K562 (cell line): ENCODE data around the gene ZNF689. TPM values are rescaled to one million over a fixed set of nuclear protein-coding genes. Genes with fewer than 3 reads are reported as not detected.

ENCODE experiments used
- ATF7 ChIP-seq: fragments of 450-650 bp; IDR thresholded peaks from 2 replicates; pipeline ENCODE4 v1.7.1; 2014; ENCODE audit warnings: mild to moderate bottlenecking, moderate library complexity
- ERF ChIP-seq: fragments of 450-650 bp; formaldehyde crosslinking; IDR thresholded peaks from 2 replicates; pipeline ENCODE4 v1.4.0; 2020; ENCODE audit warnings: mild to moderate bottlenecking, mixed read lengths
- ETV6 ChIP-seq, 3 experiments: fragments of 150-350 bp in 1 of 3; sonication (generic) in 1 of 3; formaldehyde crosslinking in 1 of 3; IDR thresholded peaks; 2 replicates each; pipeline versions ENCODE4 v1.6.1 to v1.8.0; 2014 to 2022; ENCODE audit warnings: borderline replicate concordance in 2 of 3, low read depth in 2 of 3, antibody characterized with exemption in 1 of 3, low read length in 1 of 3, mild to moderate bottlenecking in 1 of 3, missing genetic modification reagents in 1 of 3
- ILF3 ChIP-seq: fragments of 450-650 bp; IDR thresholded peaks from 2 replicates; pipeline ENCODE4 v1.6.1; 2018; ENCODE audit warnings: antibody characterized with exemption, mild to moderate bottlenecking, moderate library complexity, borderline replicate concordance
- KLF13 ChIP-seq: fragments of 450-650 bp; IDR thresholded peaks from 2 replicates; pipeline ENCODE4 v1.6.1; 2016; ENCODE audit warnings: missing genetic modification characterization, low read depth, mild to moderate bottlenecking, missing compliant biosample characterization, moderate library complexity, borderline replicate concordance
- LARP7 ChIP-seq: fragments of 450-650 bp; IDR thresholded peaks from 2 replicates; pipeline ENCODE4 v1.6.1; 2016
- MCM3 ChIP-seq: fragments of 450-650 bp; IDR thresholded peaks from 2 replicates; pipeline ENCODE4 v1.6.1; 2016
- MEF2D ChIP-seq: conservative IDR thresholded peaks from 2 replicates; pipeline ENCODE4 v1.6.1; 2016; ENCODE audit warnings: low read depth, missing genetic modification characterization, missing compliant biosample characterization
- NONO ChIP-seq, 2 experiments: fragments of 200-400 bp in 1 of 2; fragments of 450-650 bp in 1 of 2; formaldehyde crosslinking in 1 of 2; IDR thresholded peaks; 2 replicates each; pipeline ENCODE4 v1.6.1; 2017; ENCODE audit warnings: low read depth in 2 of 2, mild to moderate bottlenecking in 2 of 2, moderate library complexity in 2 of 2, low read length in 1 of 2
- RAD21 ChIP-seq, 2 experiments: fragments of 250-450 bp in 1 of 2; fragments of 450-650 bp in 1 of 2; sonication (Bioruptor Pico) in 1 of 2; formaldehyde crosslinking in 1 of 2; IDR thresholded peaks in 1 of 2; conservative IDR thresholded peaks in 1 of 2; 2 replicates each; pipeline versions ENCODE4 v1.4.0 to v1.8.0; 2020 to 2022; ENCODE audit warnings: mild to moderate bottlenecking in 2 of 2, moderate library complexity in 1 of 2
- ZC3H11A ChIP-seq: IDR thresholded peaks from 2 replicates; pipeline ENCODE4 v1.6.1; 2012; ENCODE audit warnings: low read depth, low read length, improper control_type of control experiment
- ZNF274 ChIP-seq: IDR thresholded peaks from 2 replicates; pipeline ENCODE4 v1.6.1; 2011; ENCODE audit warnings: low read depth, mild to moderate bottlenecking, low read length, moderate library complexity, borderline replicate concordance
- ZNF639 ChIP-seq, 2 experiments: fragments of 200-800 bp in 1 of 2; sonication (Bioruptor generic) in 1 of 2; sonication (generic) in 1 of 2; formaldehyde crosslinking in 1 of 2; IDR thresholded peaks in 1 of 2; conservative IDR thresholded peaks in 1 of 2; 2 replicates each; pipeline versions ENCODE4 v1.5.0 to v1.6.1; 2016 to 2020; ENCODE audit warnings: missing compliant biosample characterization in 1 of 2, missing genetic modification characterization in 1 of 2, missing genetic modification reagents in 1 of 2
- ZNF764 ChIP-seq: fragments of 250-450 bp; sonication (Bioruptor Pico); IDR thresholded peaks from 2 replicates; pipeline ENCODE4 v1.4.0; 2020; ENCODE audit warnings: low read depth, mild to moderate bottlenecking, moderate library complexity
- polyA plus RNA-seq, 8 experiments: library from polyadenylated mRNA; depleted of rRNA in 4 of 8; stranded (reverse) in 5 of 8; unstranded in 3 of 8; fragments of >200 nt; fragmentation: Nextera tagmentation in 2 of 8; fragmentation: Illumina TruSeq in 1 of 8; extraction: Ambion mirVana in 2 of 8; extraction: Trizol in 1 of 8; gene quantifications; 2 replicates each; pipeline versions ENCODE4 v1.2.1 to v1.2.3, GENCODE V29; 2011 to 2014; ENCODE audit warnings: inconsistent platforms in 1 of 8, missing spikeins in 1 of 8
- total RNA-seq, 7 experiments: library from RNA; depleted of rRNA in 6 of 7; stranded (reverse); fragments of >200 nt in 6 of 7; fragmentation: Illumina TruSeq in 2 of 7; extraction: Trizol in 2 of 7; gene quantifications; 2 replicates each; pipeline versions ENCODE4 v1.2.1 to v1.2.3, GENCODE V29; 2011 to 2021; ENCODE audit warnings: low replicate concordance in 1 of 7
- TF ChIP-seq, protein P1 (sequence below), 2 experiments: fragments of 450-650 bp; conservative IDR thresholded peaks; 2 replicates each; pipeline ENCODE4 v1.6.1; 2017; ENCODE audit warnings: mild to moderate bottlenecking in 2 of 2, moderate library complexity in 2 of 2
- TF ChIP-seq, protein P2 (sequence below): sonication (generic); formaldehyde crosslinking; IDR thresholded peaks from 2 replicates; pipeline ENCODE4 v1.8.0; 2022; ENCODE audit warnings: mild to moderate bottlenecking, missing genetic modification reagents

The ZNF689 gene
- total and polyA plus RNA-seq, 9 of the 15 experiments (the other 6 are each of a cell fraction or from before 2014, with no cell fraction given) = 5.4 to 15.4 (median 10.8) TPM

DNA sequence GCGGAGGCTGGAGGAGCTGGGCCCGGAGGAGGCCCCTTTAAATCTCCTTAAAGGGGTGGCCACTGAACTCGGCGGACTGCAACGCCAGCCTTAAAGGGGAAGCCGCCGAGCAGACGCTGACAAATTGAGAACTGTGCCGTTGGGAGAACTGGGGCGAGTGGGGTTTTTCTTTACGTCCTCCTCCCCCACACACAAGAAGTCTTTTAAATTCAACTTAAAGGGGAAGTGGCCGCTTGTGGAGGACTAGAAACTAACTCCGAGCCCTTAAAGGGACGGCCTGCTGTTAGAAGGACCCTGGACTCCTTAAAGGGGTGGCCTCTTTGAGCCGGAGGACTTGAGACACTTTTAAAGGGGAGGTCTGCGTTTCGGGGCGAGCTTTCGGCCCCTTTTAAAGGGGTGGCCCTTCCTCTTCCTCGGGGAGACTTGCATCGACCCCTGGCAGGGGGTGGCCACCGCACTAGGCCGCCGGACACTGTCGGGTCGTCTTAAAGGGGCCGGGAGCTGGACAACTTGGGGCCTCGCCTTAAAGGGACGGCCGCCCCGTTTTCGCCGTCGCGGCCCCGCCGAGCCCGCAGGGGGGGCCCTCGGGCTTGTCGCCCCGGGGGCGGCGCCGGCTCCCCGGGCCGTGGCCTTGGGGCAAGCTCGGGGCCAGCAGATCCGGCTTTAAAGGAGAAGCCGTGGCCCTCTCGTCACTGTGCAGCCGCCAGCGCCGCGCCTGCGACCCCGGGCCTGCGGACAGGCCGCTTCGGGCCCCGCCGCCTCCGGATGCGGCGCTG lies 48.7 kb upstream of the ZNF689 start (continued):
- peak in 1 of 2 experiments; percentile 45; a peak in 1 of 4 replicates for TF ChIP-seq RAD21 (CRISPR knock-in tag; conservative IDR thresholded peaks at IDR 0.05 in 1 of 2, IDR thresholded peaks at IDR 0.05 in 1 of 2)
- TF ChIP-seq ATF7 = no peak
- no peak for TF ChIP-seq ZNF764 (CRISPR knock-in tag)
- TF ChIP-seq, protein P1, sequence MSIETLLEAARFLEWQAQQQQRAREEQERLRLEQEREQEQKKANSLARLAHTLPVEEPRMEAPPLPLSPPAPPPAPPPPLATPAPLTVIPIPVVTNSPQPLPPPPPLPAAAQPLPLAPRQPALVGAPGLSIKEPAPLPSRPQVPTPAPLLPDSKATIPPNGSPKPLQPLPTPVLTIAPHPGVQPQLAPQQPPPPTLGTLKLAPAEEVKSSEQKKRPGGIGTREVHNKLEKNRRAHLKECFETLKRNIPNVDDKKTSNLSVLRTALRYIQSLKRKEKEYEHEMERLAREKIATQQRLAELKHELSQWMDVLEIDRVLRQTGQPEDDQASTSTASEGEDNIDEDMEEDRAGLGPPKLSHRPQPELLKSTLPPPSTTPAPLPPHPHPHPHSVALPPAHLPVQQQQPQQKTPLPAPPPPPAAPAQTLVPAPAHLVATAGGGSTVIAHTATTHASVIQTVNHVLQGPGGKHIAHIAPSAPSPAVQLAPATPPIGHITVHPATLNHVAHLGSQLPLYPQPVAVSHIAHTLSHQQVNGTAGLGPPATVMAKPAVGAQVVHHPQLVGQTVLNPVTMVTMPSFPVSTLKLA (conservative IDR thresholded peaks at IDR 0.05) = peak; percentile 13 to 14; a peak in 2 of 4 replicates
- TF ChIP-seq, protein P2, sequence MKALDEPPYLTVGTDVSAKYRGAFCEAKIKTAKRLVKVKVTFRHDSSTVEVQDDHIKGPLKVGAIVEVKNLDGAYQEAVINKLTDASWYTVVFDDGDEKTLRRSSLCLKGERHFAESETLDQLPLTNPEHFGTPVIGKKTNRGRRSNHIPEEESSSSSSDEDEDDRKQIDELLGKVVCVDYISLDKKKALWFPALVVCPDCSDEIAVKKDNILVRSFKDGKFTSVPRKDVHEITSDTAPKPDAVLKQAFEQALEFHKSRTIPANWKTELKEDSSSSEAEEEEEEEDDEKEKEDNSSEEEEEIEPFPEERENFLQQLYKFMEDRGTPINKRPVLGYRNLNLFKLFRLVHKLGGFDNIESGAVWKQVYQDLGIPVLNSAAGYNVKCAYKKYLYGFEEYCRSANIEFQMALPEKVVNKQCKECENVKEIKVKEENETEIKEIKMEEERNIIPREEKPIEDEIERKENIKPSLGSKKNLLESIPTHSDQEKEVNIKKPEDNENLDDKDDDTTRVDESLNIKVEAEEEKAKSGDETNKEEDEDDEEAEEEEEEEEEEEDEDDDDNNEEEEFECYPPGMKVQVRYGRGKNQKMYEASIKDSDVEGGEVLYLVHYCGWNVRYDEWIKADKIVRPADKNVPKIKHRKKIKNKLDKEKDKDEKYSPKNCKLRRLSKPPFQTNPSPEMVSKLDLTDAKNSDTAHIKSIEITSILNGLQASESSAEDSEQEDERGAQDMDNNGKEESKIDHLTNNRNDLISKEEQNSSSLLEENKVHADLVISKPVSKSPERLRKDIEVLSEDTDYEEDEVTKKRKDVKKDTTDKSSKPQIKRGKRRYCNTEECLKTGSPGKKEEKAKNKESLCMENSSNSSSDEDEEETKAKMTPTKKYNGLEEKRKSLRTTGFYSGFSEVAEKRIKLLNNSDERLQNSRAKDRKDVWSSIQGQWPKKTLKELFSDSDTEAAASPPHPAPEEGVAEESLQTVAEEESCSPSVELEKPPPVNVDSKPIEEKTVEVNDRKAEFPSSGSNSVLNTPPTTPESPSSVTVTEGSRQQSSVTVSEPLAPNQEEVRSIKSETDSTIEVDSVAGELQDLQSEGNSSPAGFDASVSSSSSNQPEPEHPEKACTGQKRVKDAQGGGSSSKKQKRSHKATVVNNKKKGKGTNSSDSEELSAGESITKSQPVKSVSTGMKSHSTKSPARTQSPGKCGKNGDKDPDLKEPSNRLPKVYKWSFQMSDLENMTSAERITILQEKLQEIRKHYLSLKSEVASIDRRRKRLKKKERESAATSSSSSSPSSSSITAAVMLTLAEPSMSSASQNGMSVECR (CRISPR knock-in tag) = no peak
- TF ChIP-seq ILF3 = 0 out of 2 replicates have a peak, but pooled peaks have one; percentile 27
- peak; percentile 62; the same call in 1 of the 2 replicates for TF ChIP-seq ERF
- no peak for TF ChIP-seq LARP7
- TF ChIP-seq MCM3 = no peak
- no peak for TF ChIP-seq MEF2D (tag)
- TF ChIP-seq ZNF639 (CRISPR knock-in tag; conservative IDR thresholded peaks at IDR 0.05 in 1 of 2, IDR thresholded peaks at IDR 0.05 in 1 of 2) = peak in 1 of 2 experiments; percentile 95; a peak in 2 of 4 replicates
- TF ChIP-seq ZNF274 = no peak
- no peak for TF ChIP-seq ZC3H11A
- peak; percentile 45; the same call in 1 of the 2 replicates for TF ChIP-seq KLF13 (tag)
- TF ChIP-seq NONO (IDR thresholded peaks at IDR 0.05; ENCODE audit: low read depth in 2 of 2, low read length in 1 of 2) = peak in 1 of 2 experiments; percentile 34; a peak in 1 of 4 replicates
- TF ChIP-seq ETV6 (IDR thresholded peaks at IDR 0.05; ENCODE audit: borderline replicate concordance in 1 of 2, low read depth in 2 of 2, low read length in 1 of 2) = peak in 1 of 2 experiments; percentile 86; a peak in 2 of 4 replicates
- no peak for TF ChIP-seq ETV6 (CRISPR knock-in tag; IDR thresholded peaks at IDR 0.05; ENCODE audit: borderline replicate concordance)
